Keratinocyte (primary cell): ENCODE measurements around the gene FHOD3. TPM values are rescaled to one million over a fixed set of nuclear protein-coding genes. Genes with fewer than 3 reads are reported as not detected.

Experiments
- DNase-seq: peaks from one replicate; pipeline ENCODE4 v3.0.0-alpha.2; 2011; ENCODE audit warnings: low read depth, missing footprints, low spot score
- FAIRE-seq: peaks from 2 replicates; lab custom pipeline; 2011; peaks lifted over from hg19 to GRCh38; lab: Jason Lieb, UNC
- H2AFZ ChIP-seq: 2 replicates; pipeline ENCODE4 v1.6.0; 2012; ENCODE audit warnings: low read length, control low read depth, inconsistent platforms; ENCODE audit not compliant: control insufficient read depth
- H3K27ac ChIP-seq: 2 replicates; pipeline ENCODE4 v1.5.1; 2011; ENCODE audit warnings: low read length; ENCODE audit not compliant: control insufficient read depth, insufficient read depth
- H3K27me3 ChIP-seq: 3 replicates; pipeline ENCODE4 v1.6.0; 2011; ENCODE audit warnings: low read length; ENCODE audit not compliant: control insufficient read depth, insufficient read depth; ENCODE audit errors: extremely low read depth
- H3K36me3 ChIP-seq, 2 experiments: 2 replicates in 1 of 2; 3 replicates in 1 of 2; pipeline ENCODE4 v1.5.1; 2011; ENCODE audit warnings: low read length in 2 of 2, mild to moderate bottlenecking in 1 of 2; ENCODE audit not compliant: control insufficient read depth in 2 of 2, insufficient read depth in 2 of 2; ENCODE audit errors: extremely low read depth in 1 of 2
- H3K4me1 ChIP-seq: 3 replicates; pipeline ENCODE4 v1.5.1; 2011; ENCODE audit warnings: low read length; ENCODE audit not compliant: control insufficient read depth, insufficient read depth; ENCODE audit errors: extremely low read depth
- H3K4me2 ChIP-seq: 3 replicates; pipeline ENCODE4 v1.6.0; 2011; ENCODE audit warnings: low read depth, low read length; ENCODE audit not compliant: control insufficient read depth, insufficient read depth; ENCODE audit errors: extremely low read depth
- H3K4me3 ChIP-seq, 3 experiments: fragments of 200-600 bp in 1 of 3; sonication (generic) in 1 of 3; 2 replicates in 2 of 3; 3 replicates in 1 of 3; pipeline ENCODE4 v1.5.1; 2011 to 2016; ENCODE audit warnings: low read length in 3 of 3, mild to moderate bottlenecking in 3 of 3, control low read depth in 2 of 3, inconsistent platforms in 1 of 3, low read depth in 1 of 3, mixed read lengths in 1 of 3, mixed run types in 1 of 3, moderate library complexity in 1 of 3; ENCODE audit not compliant: control insufficient read depth in 2 of 3, insufficient read depth in 2 of 3; ENCODE audit errors: extremely low read depth in 1 of 3
- H3K79me2 ChIP-seq: 2 replicates; pipeline ENCODE4 v1.6.0; 2012; ENCODE audit warnings: low read length; ENCODE audit not compliant: control insufficient read depth, insufficient read depth
- H3K9ac ChIP-seq: 3 replicates; pipeline ENCODE4 v1.6.0; 2011; ENCODE audit warnings: low read length; ENCODE audit not compliant: control insufficient read depth, insufficient read depth; ENCODE audit errors: extremely low read depth
- H3K9me1 ChIP-seq: 3 replicates; pipeline ENCODE4 v1.6.0; 2011; ENCODE audit warnings: low read length; ENCODE audit not compliant: control insufficient read depth, insufficient read depth; ENCODE audit errors: extremely low read depth
- H3K9me3 ChIP-seq: 2 replicates; pipeline ENCODE4 v1.5.1; 2012; ENCODE audit warnings: low read depth, low read length; ENCODE audit not compliant: control insufficient read depth
- H4K20me1 ChIP-seq: 3 replicates; pipeline ENCODE4 v1.6.0; 2011; ENCODE audit warnings: low read length; ENCODE audit not compliant: control insufficient read depth, insufficient read depth; ENCODE audit errors: extremely low read depth
- CTCF ChIP-seq, 3 experiments: IDR thresholded peaks in 1 of 3; conservative IDR thresholded peaks in 1 of 3; optimal IDR thresholded peaks in 1 of 3; 2 replicates in 2 of 3; 3 replicates in 1 of 3; pipeline versions ENCODE3 to v1.5.1; 2011; ENCODE audit warnings: low read length in 3 of 3, mild to moderate bottlenecking in 3 of 3, moderate library complexity in 2 of 3, control low read depth in 1 of 3, inconsistent platforms in 1 of 3; ENCODE audit not compliant: insufficient read depth in 2 of 3; ENCODE audit errors: extremely low read depth in 1 of 3
- EZH2 ChIP-seq: IDR thresholded peaks from one replicate; pipeline ENCODE4 v1.6.1; 2012; ENCODE audit warnings: inconsistent platforms, mild to moderate bottlenecking, low read length, moderate library complexity
- dilution Hi-C: fragments of 300-500 bp; cut with MboI; formaldehyde crosslinking; loops from one replicate; pipeline ENCODE4 v1.7.0; 2020; ENCODE audit warnings: low sequenced_read_pairs; ENCODE audit not compliant: extremely low pct_ligation_motif_present
- polyA plus RNA-seq, 5 experiments: library from polyadenylated mRNA; depleted of rRNA in 3 of 5; stranded (reverse) in 3 of 5; stranded (forward) in 1 of 5; unstranded in 1 of 5; fragments of >200 nt; gene quantifications; 1 replicate in 1 of 5; 2 replicates in 3 of 5; 3 replicates in 1 of 5; pipeline versions ENCODE4 v1.2.1 to v1.2.3, GENCODE V29; 2011 to 2012; ENCODE audit warnings: missing spikeins in 2 of 5, low read depth in 1 of 5, low replicate concordance in 1 of 5

FHOD3 gene
- polyA plus RNA-seq, 1 donor (not counting 4 experiments of a cell fraction or from before 2014, with no cell fraction given), result 7.7 TPM

GRCh38 chr18:36273347-36273746 is 24.2 kb upstream of the FHOD3 start:
- Histone ChIP-seq H3K27me3 (no peaks in the 10 kb centered on the region), H3K36me3 (no peaks in the 10 kb centered on the region), H3K9ac (no peak overlapping the region), H3K9me3 (no peaks in the 10 kb centered on the region), H3K27ac (no peak overlapping the region), H3K4me3 (no peak overlapping the region), H3K4me1 (no peaks in the 10 kb centered on the region), H2AFZ (no peak overlapping the region), H3K4me2 (no peak overlapping the region), H4K20me1 (no peaks in the 10 kb centered on the region), H3K9me1 (no peaks in the 10 kb centered on the region), H3K79me2 (no peaks in the 10 kb centered on the region)
- DNase-seq, result no peak
- no peak for TF ChIP-seq CTCF (optimal IDR thresholded peaks at IDR 0.05 in 1 of 3, IDR thresholded peaks at IDR 0.05 in 1 of 3, conservative IDR thresholded peaks at IDR 0.05 in 1 of 3; ENCODE audit: extremely low read depth in 1 of 3, insufficient read depth in 2 of 3, low read length in 3 of 3)
- no peak for TF ChIP-seq EZH2
- FAIRE-seq, result no peak
- dilution Hi-C loops, result no loop called here

GRCh38 chr18:36274083-36274715 is 23.3 kb upstream of the FHOD3 start:
- Histone ChIP-seq H2AFZ (no peak overlapping the region), H3K27ac (no peak overlapping the region), H3K9ac (no peak overlapping the region), H3K4me1 (no peaks in the 10 kb centered on the region), H3K9me1 (no peaks in the 10 kb centered on the region), H3K36me3 (no peaks in the 10 kb centered on the region), H4K20me1 (no peaks in the 10 kb centered on the region), H3K27me3 (peaks cover 5% of the 10 kb centered on the region), H3K9me3 (no peaks in the 10 kb centered on the region), H3K4me2 (no peak overlapping the region), H3K4me3 (no peak overlapping the region), H3K79me2 (no peaks in the 10 kb centered on the region)
- dilution Hi-C loops, result no loop called here
- TF ChIP-seq CTCF (optimal IDR thresholded peaks at IDR 0.05 in 1 of 3, IDR thresholded peaks at IDR 0.05 in 1 of 3, conservative IDR thresholded peaks at IDR 0.05 in 1 of 3; ENCODE audit: extremely low read depth in 1 of 3, insufficient read depth in 2 of 3, low read length in 3 of 3) (no peak), EZH2 (no peak)
- FAIRE-seq, result no peak
- no peak for DNase-seq
